ENCODE measurements around the gene RIPOR3.
A peak's percentile ranks its signal among the peaks of the same experiment; 100 is the strongest.
"Not testable (repeated sequence)": the region's sequence is repeated elsewhere in the genome, so short reads cannot be mapped to it uniquely, and the experiment has no call there.

The RIPOR3 gene

GRCh38 chr20:50628332-50628731, 63.0 kb downstream of the RIPOR3 start:
- Mint-ChIP-seq H3K4me3 (no peak overlapping the region), H3K4me1 (no peaks in the 10 kb centered on the region), H3K27ac (no peak overlapping the region), H3K9me3 (no peaks in the 10 kb centered on the region), H3K36me3 (no peaks in the 10 kb centered on the region)
- ATAC-seq (no peak), DNase-seq (ENCODE audit: low spot score in 2 of 2) (no peak)

- no peaks in the 10 kb centered on the region for H3K4me1 Mint-ChIP-seq
Measured at GRCh38 chr20:50627747-50628146, 63.6 kb downstream of the RIPOR3 start.

GRCh38 chr20:50625986-50626677, 65.2 kb downstream of the RIPOR3 start:
- peak; percentile 11 to 56 for DNase-seq (ENCODE audit: low spot score in 2 of 2)

More at GRCh38 chr20:50627747-50628146, 63.6 kb downstream of the RIPOR3 start:
- Mint-ChIP-seq H3K9me3 (no peaks in the 10 kb centered on the region), H3K36me3 (no peaks in the 10 kb centered on the region), H3K27ac (no peak overlapping the region), H3K4me3 (no peak overlapping the region)
- no peak for DNase-seq (ENCODE audit: low spot score in 2 of 2)
- ATAC-seq = no peak

GRCh38 chr20:50624351-50625016, 66.9 kb downstream of the RIPOR3 start:
- no peaks in the 10 kb centered on the region for H3K36me3 Mint-ChIP-seq
- ATAC-seq (no peak), DNase-seq (ENCODE audit: low spot score in 2 of 2) (no peak)
- H3K4me3 Mint-ChIP-seq = no peak overlapping the region
- no peaks in the 10 kb centered on the region for H3K4me1 Mint-ChIP-seq
- no peaks in the 10 kb centered on the region for H3K9me3 Mint-ChIP-seq
- no peak overlapping the region for H3K27ac Mint-ChIP-seq

More at GRCh38 chr20:50625986-50626677, 65.2 kb downstream of the RIPOR3 start:
- no peak overlapping the region for H3K4me3 Mint-ChIP-seq
- no peaks in the 10 kb centered on the region for H3K9me3 Mint-ChIP-seq
- no peaks in the 10 kb centered on the region for H3K4me1 Mint-ChIP-seq
- H3K36me3 Mint-ChIP-seq = no peaks in the 10 kb centered on the region
- peak; percentile 33 for ATAC-seq
- no peak overlapping the region for H3K27ac Mint-ChIP-seq

- Mint-ChIP-seq H3K9me3 (no peaks in the 10 kb centered on the region), H3K27ac (no peak overlapping the region), H3K4me3 (no peak overlapping the region), H3K36me3 (no peaks in the 10 kb centered on the region), H3K4me1 (no peaks in the 10 kb centered on the region)
- ATAC-seq (no peak), DNase-seq (ENCODE audit: low spot score in 2 of 2) (no peak)
Measured at GRCh38 chr20:50621068-50621665, 70.2 kb downstream of the RIPOR3 start.

GRCh38 chr20:50620459-50620858, 70.9 kb downstream of the RIPOR3 start:
- not testable (repeated sequence) for ATAC-seq; H3K36me3 Mint-ChIP-seq; DNase-seq (ENCODE audit: low spot score in 2 of 2); H3K4me1 Mint-ChIP-seq; H3K9me3 Mint-ChIP-seq; H3K4me3 Mint-ChIP-seq; H3K27ac Mint-ChIP-seq

GRCh38 chr20:50618537-50618936, 72.8 kb downstream of the RIPOR3 start:
- H3K36me3 Mint-ChIP-seq = no peaks in the 10 kb centered on the region
- no peak for DNase-seq (ENCODE audit: low spot score in 2 of 2)
- H3K9me3 Mint-ChIP-seq = no peaks in the 10 kb centered on the region
- no peak overlapping the region for H3K4me3 Mint-ChIP-seq
- no peak overlapping the region for H3K27ac Mint-ChIP-seq
- no peak for ATAC-seq
- H3K4me1 Mint-ChIP-seq = no peaks in the 10 kb centered on the region

GRCh38 chr20:50617022-50617421, 74.3 kb downstream of the RIPOR3 start:
- DNase-seq (ENCODE audit: low spot score in 2 of 2) = no peak
- Mint-ChIP-seq H3K27ac (no peak overlapping the region), H3K4me1 (no peaks in the 10 kb centered on the region), H3K4me3 (no peak overlapping the region), H3K36me3 (no peaks in the 10 kb centered on the region), H3K9me3 (no peaks in the 10 kb centered on the region)
- ATAC-seq = no peak

GRCh38 chr20:50615407-50615806, 75.9 kb downstream of the RIPOR3 start:
- no peak overlapping the region for H3K27ac Mint-ChIP-seq
- no peak overlapping the region for H3K4me3 Mint-ChIP-seq
- no peaks in the 10 kb centered on the region for H3K9me3 Mint-ChIP-seq
- no peaks in the 10 kb centered on the region for H3K36me3 Mint-ChIP-seq
- DNase-seq (ENCODE audit: low spot score in 2 of 2) = no peak
- H3K4me1 Mint-ChIP-seq = no peaks in the 10 kb centered on the region
- no peak for ATAC-seq

- Mint-ChIP-seq H3K9me3 (no peaks in the 10 kb centered on the region), H3K4me1 (no peaks in the 10 kb centered on the region), H3K4me3 (no peak overlapping the region), H3K27ac (no peak overlapping the region), H3K36me3 (no peaks in the 10 kb centered on the region)
- no peak for ATAC-seq
- no peak for DNase-seq (ENCODE audit: low spot score in 2 of 2)
Measured at GRCh38 chr20:50613438-50614169, 77.7 kb downstream of the RIPOR3 start.

- Mint-ChIP-seq H3K27ac (no peak overlapping the region), H3K9me3 (no peaks in the 10 kb centered on the region), H3K4me1 (no peaks in the 10 kb centered on the region), H3K4me3 (no peak overlapping the region), H3K36me3 (no peaks in the 10 kb centered on the region)
- ATAC-seq = no peak
- no peak for DNase-seq (ENCODE audit: low spot score in 2 of 2)
Measured at GRCh38 chr20:50611128-50611810, 80.1 kb downstream of the RIPOR3 start.

GRCh38 chr20:50610212-50610718, 81.1 kb downstream of the RIPOR3 start:
- H3K27ac Mint-ChIP-seq = no peak overlapping the region
- DNase-seq (ENCODE audit: low spot score in 2 of 2) (no peak), ATAC-seq (no peak)
- H3K4me1 Mint-ChIP-seq = no peaks in the 10 kb centered on the region
- no peaks in the 10 kb centered on the region for H3K36me3 Mint-ChIP-seq
- H3K4me3 Mint-ChIP-seq = no peak overlapping the region
- no peaks in the 10 kb centered on the region for H3K9me3 Mint-ChIP-seq

GRCh38 chr20:50609438-50609989, 81.8 kb downstream of the RIPOR3 start:
- DNase-seq (ENCODE audit: low spot score in 2 of 2) (no peak), ATAC-seq (no peak)
- Mint-ChIP-seq H3K27ac (no peak overlapping the region), H3K4me1 (no peaks in the 10 kb centered on the region), H3K9me3 (no peaks in the 10 kb centered on the region), H3K4me3 (no peak overlapping the region), H3K36me3 (no peaks in the 10 kb centered on the region)

- Mint-ChIP-seq H3K4me3 (no peak overlapping the region), H3K27ac (no peak overlapping the region), H3K4me1 (no peaks in the 10 kb centered on the region), H3K9me3 (no peaks in the 10 kb centered on the region), H3K36me3 (no peaks in the 10 kb centered on the region)
- DNase-seq (ENCODE audit: low spot score in 2 of 2) (no peak), ATAC-seq (no peak)
Measured at GRCh38 chr20:50608750-50609104, 82.6 kb downstream of the RIPOR3 start.
